ENCODE results near the gene ZSCAN9. TPM values are rescaled to one million over a fixed set of nuclear protein-coding genes. Genes with fewer than 3 reads are reported as not detected.
A peak's percentile ranks its signal among the peaks of the same experiment; 100 is the strongest.

ZSCAN9 gene
- 10 to 100 TPM in 3 of 6 donors, 1 to 10 TPM in 2, not detected in 1; 8.1 to 12.2 (median 10.0) TPM for polyA plus RNA-seq (ENCODE audit: low read depth in 6 of 6)

DNA sequence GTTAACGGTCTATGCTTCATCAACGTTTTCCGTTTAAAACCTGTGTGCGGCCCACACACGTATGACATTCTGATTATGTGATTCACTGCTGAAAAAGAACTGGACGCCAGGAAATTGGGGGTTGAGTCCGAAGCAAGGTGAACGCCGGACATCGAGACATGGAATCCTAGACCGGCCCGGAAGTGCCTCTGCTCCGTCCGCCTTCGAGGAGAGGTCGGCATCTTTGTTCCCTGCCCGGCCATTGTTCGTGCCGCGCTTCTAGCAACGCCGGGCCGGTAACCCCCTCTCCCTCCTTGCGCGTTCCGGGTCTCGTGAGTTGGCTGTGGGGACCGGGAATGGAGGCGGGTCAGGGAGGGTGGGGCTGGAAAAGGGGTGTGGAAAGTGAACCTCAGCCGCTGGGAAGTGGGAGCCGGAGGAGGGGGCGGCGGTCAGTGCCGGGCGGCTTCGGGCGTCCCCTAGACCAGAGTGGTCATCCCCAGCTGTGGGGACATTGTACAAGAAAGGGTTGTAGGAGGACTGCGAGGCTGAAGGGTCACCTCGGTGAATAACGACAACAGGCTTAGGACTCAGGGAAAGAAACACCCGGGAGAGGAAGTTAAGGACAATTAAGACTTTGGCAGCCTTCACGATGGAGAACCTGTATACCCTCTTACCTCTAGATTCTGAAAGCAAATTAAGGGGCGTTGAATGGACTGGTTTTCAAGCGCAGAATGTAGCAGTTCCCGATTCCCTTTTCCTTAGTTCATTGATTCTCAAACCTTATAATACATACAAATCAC, at the start of gene ZSCAN9:
Gene ZSCAN9 (plus strand): TSS at position 220 of the 779 bp plus-strand sequence. CDS start 1,810 bp downstream, outside the sequence.
- DNase-seq (peak; percentile 53), ATAC-seq (ENCODE audit: low read depth in 2 of 2) (peak; percentile 95 to 97)
- H3K27ac Mint-ChIP-seq = peak within 1 kb of the TSS; percentile 76 to 97 (median 90)
- peaks cover 0 to 2% (median 0%) of the 10 kb centered on the region in 7 donors for H3K9me3 Mint-ChIP-seq
- peaks cover 19 to 24% (median 22%) of the 10 kb centered on the region in 3 donors for H3K27me3 Mint-ChIP-seq
- H3K36me3 Mint-ChIP-seq = peaks cover 8 to 20% of the 10 kb centered on the region in 2 donors
- H3K4me3 Mint-ChIP-seq = peak within 1 kb of the TSS; percentile 87 to 97 (median 96)
- peaks cover 19 to 35% (median 26%) of the 10 kb centered on the region in 3 donors for H3K4me1 Mint-ChIP-seq

GRCh38 chr6:28176373-28176772, 48.7 kb upstream of the ZSCAN9 start:
- peaks cover 3 to 32% (median 7%) of the 10 kb centered on the region in 7 donors for H3K9me3 Mint-ChIP-seq
- no peak overlapping the region for H3K4me3 Mint-ChIP-seq
- no peak for ATAC-seq (ENCODE audit: low read depth in 2 of 2)
- H3K4me1 Mint-ChIP-seq = no peaks in the 10 kb centered on the region
- H3K27ac Mint-ChIP-seq = no peak overlapping the region
- H3K36me3 Mint-ChIP-seq = peaks cover 2 to 25% of the 10 kb centered on the region in 2 donors
- no peak for DNase-seq
- H3K27me3 Mint-ChIP-seq = peaks cover 41 to 48% (median 46%) of the 10 kb centered on the region in 3 donors

GRCh38 chr6:28182255-28182654, 42.8 kb upstream of the ZSCAN9 start:
- Mint-ChIP-seq H3K27ac (no peak overlapping the region), H3K9me3 (peaks cover 9 to 77% (median 36%) of the 10 kb centered on the region in 7 donors), H3K36me3 (peaks cover 5 to 11% of the 10 kb centered on the region in 2 donors), H3K4me3 (no peak overlapping the region), H3K27me3 (peaks cover 30 to 39% (median 36%) of the 10 kb centered on the region in 3 donors), H3K4me1 (no peaks in the 10 kb centered on the region)
- ATAC-seq (ENCODE audit: low read depth in 2 of 2) (no peak), DNase-seq (no peak)

DNA sequence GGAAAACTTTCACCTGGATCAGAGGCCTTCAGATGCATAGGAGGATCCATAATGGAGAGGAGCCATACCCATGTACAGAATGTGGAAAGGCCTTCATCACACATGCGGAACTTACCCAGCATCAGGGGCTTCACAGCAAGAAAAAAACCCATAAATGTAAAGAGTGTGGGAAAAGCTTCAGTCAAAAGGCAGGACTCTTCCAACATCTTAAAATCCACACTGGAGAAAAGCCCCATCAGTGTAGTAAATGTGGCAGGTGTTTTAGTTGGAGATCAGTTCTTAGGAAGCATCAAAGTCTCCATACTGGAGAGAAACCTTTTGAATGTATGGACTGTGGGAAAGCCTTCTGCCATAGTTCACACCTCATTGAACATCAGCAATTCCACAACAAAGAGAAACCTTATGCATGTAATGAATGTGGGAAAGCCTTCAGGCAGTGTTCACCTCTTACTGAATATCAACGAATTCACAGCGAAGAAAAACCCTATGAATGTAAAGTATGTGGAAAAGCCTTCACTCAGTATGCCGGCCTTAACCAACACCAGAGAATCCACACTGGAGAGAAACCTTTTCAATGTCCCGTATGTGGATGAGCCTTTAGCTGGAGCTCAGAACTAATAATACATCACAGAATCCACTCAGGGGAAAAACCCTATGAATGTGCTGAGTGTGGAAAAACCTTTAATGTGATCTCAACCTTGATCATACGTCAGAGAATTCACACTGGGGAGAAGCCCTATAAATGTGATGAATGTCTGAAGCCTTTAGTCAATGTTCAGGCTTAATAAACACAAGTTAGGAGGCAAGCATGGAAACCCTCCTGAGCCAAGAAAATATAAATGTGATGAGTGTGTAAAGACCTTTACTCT, 36.7 kb upstream of the ZSCAN9 start:
- no peak for ATAC-seq (ENCODE audit: low read depth in 2 of 2)
- H3K4me1 Mint-ChIP-seq = no peaks in the 10 kb centered on the region
- no peak overlapping the region for H3K4me3 Mint-ChIP-seq
- H3K9me3 Mint-ChIP-seq = peaks cover 5 to 97% (median 80%) of the 10 kb centered on the region in 7 donors
- DNase-seq = no peak
- H3K27me3 Mint-ChIP-seq = peaks cover 0 to 10% (median 6%) of the 10 kb centered on the region in 3 donors
- peak overlapping the region in 1 of 6 donors; percentile 38 for H3K27ac Mint-ChIP-seq
- H3K36me3 Mint-ChIP-seq = peaks cover 0 to 4% of the 10 kb centered on the region in 2 donors

- DNase-seq (no peak), ATAC-seq (ENCODE audit: low read depth in 2 of 2) (no peak)
- peaks cover 58 to 62% (median 61%) of the 10 kb centered on the region in 3 donors for H3K27me3 Mint-ChIP-seq
- peaks cover 0 to 2% (median 0%) of the 10 kb centered on the region in 3 donors for H3K4me1 Mint-ChIP-seq
- no peak overlapping the region for H3K4me3 Mint-ChIP-seq
- peaks cover 22 to 89% (median 42%) of the 10 kb centered on the region in 7 donors for H3K9me3 Mint-ChIP-seq
- H3K27ac Mint-ChIP-seq = no peak overlapping the region
- peaks cover 29 to 42% of the 10 kb centered on the region in 2 donors for H3K36me3 Mint-ChIP-seq
Measured at GRCh38 chr6:28200020-28200419, 25.1 kb upstream of the ZSCAN9 start.

- no peak for DNase-seq
- peaks cover 10 to 15% (median 10%) of the 10 kb centered on the region in 3 donors for H3K4me1 Mint-ChIP-seq
- H3K36me3 Mint-ChIP-seq = peaks cover 18 to 24% of the 10 kb centered on the region in 2 donors
- H3K9me3 Mint-ChIP-seq = peaks cover 11 to 91% (median 36%) of the 10 kb centered on the region in 7 donors
- H3K4me3 Mint-ChIP-seq = no peak overlapping the region
- H3K27me3 Mint-ChIP-seq = peaks cover 60 to 67% (median 64%) of the 10 kb centered on the region in 3 donors
- peak overlapping the region in 1 of 6 donors; percentile 66 for H3K27ac Mint-ChIP-seq
- ATAC-seq (ENCODE audit: low read depth in 2 of 2) = no peak
Measured at GRCh38 chr6:28203201-28203600, 21.9 kb upstream of the ZSCAN9 start.

GRCh38 chr6:28205879-28206278, 19.2 kb upstream of the ZSCAN9 start:
- Mint-ChIP-seq H3K36me3 (peaks cover 12 to 17% of the 10 kb centered on the region in 2 donors), H3K27me3 (peaks cover 59 to 63% (median 60%) of the 10 kb centered on the region in 3 donors), H3K27ac (no peak overlapping the region), H3K4me1 (peaks cover 13 to 18% (median 14%) of the 10 kb centered on the region in 3 donors), H3K4me3 (no peak overlapping the region), H3K9me3 (peaks cover 3 to 88% (median 32%) of the 10 kb centered on the region in 7 donors)
- no peak for DNase-seq
- ATAC-seq (ENCODE audit: low read depth in 2 of 2) = no peak

GRCh38 chr6:28206527-28206926, 18.5 kb upstream of the ZSCAN9 start:
- Mint-ChIP-seq H3K4me3 (peak overlapping the region in 1 of 8 donors; percentile 6), H3K9me3 (peaks cover 3 to 85% (median 32%) of the 10 kb centered on the region in 7 donors), H3K27ac (no peak overlapping the region), H3K36me3 (peaks cover 12 to 17% of the 10 kb centered on the region in 2 donors), H3K4me1 (peaks cover 13 to 18% (median 14%) of the 10 kb centered on the region in 3 donors), H3K27me3 (peaks cover 57 to 64% (median 64%) of the 10 kb centered on the region in 3 donors)
- no peak for DNase-seq
- no peak for ATAC-seq (ENCODE audit: low read depth in 2 of 2)

- no peak for ATAC-seq (ENCODE audit: low read depth in 2 of 2)
- Mint-ChIP-seq H3K4me1 (peaks cover 17 to 22% (median 18%) of the 10 kb centered on the region in 3 donors), H3K4me3 (peak overlapping the region in 7 of 8 donors; percentile 65 to 83 (median 77)), H3K36me3 (peaks cover 16 to 17% of the 10 kb centered on the region in 2 donors), H3K27ac (peak overlapping the region in 1 of 6 donors; percentile 53), H3K27me3 (peaks cover 59 to 69% (median 69%) of the 10 kb centered on the region in 3 donors), H3K9me3 (peaks cover 3 to 84% (median 37%) of the 10 kb centered on the region in 7 donors)
- no peak for DNase-seq
Measured at GRCh38 chr6:28206928-28207509, 18.1 kb upstream of the ZSCAN9 start.

- peaks cover 62 to 75% (median 75%) of the 10 kb centered on the region in 3 donors for H3K27me3 Mint-ChIP-seq
- peaks cover 17 to 22% of the 10 kb centered on the region in 2 donors for H3K36me3 Mint-ChIP-seq
- DNase-seq (no peak), ATAC-seq (ENCODE audit: low read depth in 2 of 2) (peak; percentile 41 to 50)
- H3K4me3 Mint-ChIP-seq = peak overlapping the region; percentile 19 to 83 (median 76)
- peak overlapping the region in 3 of 6 donors; percentile 41 to 90 (median 53) for H3K27ac Mint-ChIP-seq
- H3K4me1 Mint-ChIP-seq = peaks cover 23 to 26% (median 23%) of the 10 kb centered on the region in 3 donors
- peaks cover 3 to 81% (median 39%) of the 10 kb centered on the region in 7 donors for H3K9me3 Mint-ChIP-seq
Measured at GRCh38 chr6:28207510-28208110, 17.5 kb upstream of the ZSCAN9 start.

DNA sequence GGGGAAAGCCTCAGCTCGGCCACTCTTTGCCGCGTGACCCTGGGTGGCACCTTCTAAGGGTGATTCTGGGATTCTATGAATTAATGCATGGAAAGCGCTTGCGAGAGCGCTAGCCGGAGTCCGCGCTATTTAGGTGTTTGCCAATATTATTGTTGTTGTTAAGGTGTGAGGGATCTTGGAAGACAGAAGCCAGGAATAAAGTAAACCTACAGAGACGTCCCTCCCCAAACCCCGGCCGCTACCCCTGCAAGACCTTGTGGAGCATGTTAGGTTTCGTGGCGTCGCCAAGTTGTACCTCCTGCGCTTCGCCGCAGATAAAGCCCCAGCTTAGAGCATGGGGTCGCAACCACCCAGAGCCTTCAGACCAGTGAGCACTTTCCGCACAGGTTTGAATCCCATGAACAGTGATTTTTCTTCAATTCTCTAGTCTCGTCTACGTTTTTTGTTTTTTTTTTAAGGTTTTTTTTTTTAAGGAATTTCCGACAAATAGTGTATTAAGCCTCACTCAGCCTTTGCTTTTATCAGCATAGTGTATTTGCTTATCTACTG, 16.9 kb upstream of the ZSCAN9 start:
- Mint-ChIP-seq H3K9me3 (peaks cover 3 to 77% (median 38%) of the 10 kb centered on the region in 7 donors), H3K27me3 (peaks cover 68 to 81% (median 80%) of the 10 kb centered on the region in 3 donors), H3K27ac (peak overlapping the region in 2 of 6 donors; percentile 41 to 90), H3K4me1 (peaks cover 24 to 29% (median 26%) of the 10 kb centered on the region in 3 donors), H3K4me3 (peak overlapping the region; percentile 19 to 83 (median 73)), H3K36me3 (peaks cover 17 to 23% of the 10 kb centered on the region in 2 donors)
- ATAC-seq (ENCODE audit: low read depth in 2 of 2) = no peak
- no peak for DNase-seq
